ENCODE results near the gene BARX2. TPM values are rescaled to one million over a fixed set of nuclear protein-coding genes. Genes with fewer than 3 reads are reported as not detected.

Gene BARX2
- total RNA-seq, 3 donors from 2014 or later (not counting 1 experiment from before 2014, with no cell fraction given), result not detected

DNA sequence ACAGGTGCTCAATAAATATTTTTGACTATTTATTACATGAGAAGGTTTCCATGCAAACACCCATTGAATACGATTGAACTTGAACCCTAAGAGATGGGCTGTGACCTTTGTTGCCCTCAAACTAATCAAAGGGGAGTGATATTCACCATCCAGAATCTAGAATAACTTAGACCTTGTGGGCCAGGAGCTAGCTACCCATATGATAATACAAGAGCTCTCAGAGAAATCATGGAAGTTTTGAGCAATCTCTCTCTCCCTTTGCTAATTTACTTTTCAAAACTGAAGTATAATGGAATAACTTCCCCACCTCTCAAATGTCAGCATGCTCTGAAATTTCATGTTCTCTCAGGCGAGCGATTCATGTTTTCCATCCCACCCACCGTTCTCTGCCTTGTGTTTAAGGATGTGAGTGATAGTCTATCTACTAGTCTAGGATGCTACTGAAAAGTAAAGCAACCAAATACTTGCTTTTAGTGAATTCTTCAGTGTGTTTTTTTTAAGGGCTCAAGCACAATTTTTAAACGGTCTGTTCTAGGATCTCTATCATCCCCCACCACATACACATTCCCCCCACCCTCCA lies 33.3 kb downstream of the BARX2 start:
- 83% methylated on average over 3 of the region's 5 CpGs for WGBS (ENCODE audit: insufficient coverage)
- Histone ChIP-seq H3K9me3 (ENCODE audit: control insufficient read depth, insufficient read depth, low read length) (no peaks in the 10 kb centered on the region), H3K4me3 (ENCODE audit: low read length) (no peak overlapping the region), H3K27me3 (ENCODE audit: control insufficient read depth, insufficient read depth, low read length) (no peaks in the 10 kb centered on the region), H3K36me3 (ENCODE audit: control insufficient read depth, insufficient read depth, low read length) (no peaks in the 10 kb centered on the region), H3K27ac (ENCODE audit: low read length) (no peak overlapping the region), H3K4me1 (ENCODE audit: control insufficient read depth, insufficient read depth, low read length) (no peaks in the 10 kb centered on the region)
- intact Hi-C loops (cut with micrococcal nuclease), result no loop called here
- H3K36me3 Mint-ChIP-seq, result no peaks in the 10 kb centered on the region
- no peak for ATAC-seq
- H3K27ac Mint-ChIP-seq, result no peak overlapping the region
- H3K4me1 Mint-ChIP-seq, result no peaks in the 10 kb centered on the region
- no peaks in the 10 kb centered on the region for H3K9me3 Mint-ChIP-seq
- H3K4me3 Mint-ChIP-seq, result no peak overlapping the region
- H3K27me3 Mint-ChIP-seq (ENCODE audit: low read depth in 2 of 2), result peaks cover 5 to 29% of the 10 kb centered on the region in 2 donors
- no peak for DNase-seq
- TF ChIP-seq, protein P1, sequence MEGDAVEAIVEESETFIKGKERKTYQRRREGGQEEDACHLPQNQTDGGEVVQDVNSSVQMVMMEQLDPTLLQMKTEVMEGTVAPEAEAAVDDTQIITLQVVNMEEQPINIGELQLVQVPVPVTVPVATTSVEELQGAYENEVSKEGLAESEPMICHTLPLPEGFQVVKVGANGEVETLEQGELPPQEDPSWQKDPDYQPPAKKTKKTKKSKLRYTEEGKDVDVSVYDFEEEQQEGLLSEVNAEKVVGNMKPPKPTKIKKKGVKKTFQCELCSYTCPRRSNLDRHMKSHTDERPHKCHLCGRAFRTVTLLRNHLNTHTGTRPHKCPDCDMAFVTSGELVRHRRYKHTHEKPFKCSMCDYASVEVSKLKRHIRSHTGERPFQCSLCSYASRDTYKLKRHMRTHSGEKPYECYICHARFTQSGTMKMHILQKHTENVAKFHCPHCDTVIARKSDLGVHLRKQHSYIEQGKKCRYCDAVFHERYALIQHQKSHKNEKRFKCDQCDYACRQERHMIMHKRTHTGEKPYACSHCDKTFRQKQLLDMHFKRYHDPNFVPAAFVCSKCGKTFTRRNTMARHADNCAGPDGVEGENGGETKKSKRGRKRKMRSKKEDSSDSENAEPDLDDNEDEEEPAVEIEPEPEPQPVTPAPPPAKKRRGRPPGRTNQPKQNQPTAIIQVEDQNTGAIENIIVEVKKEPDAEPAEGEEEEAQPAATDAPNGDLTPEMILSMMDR (IDR thresholded peaks at IDR 0.05), result no peak

DNA sequence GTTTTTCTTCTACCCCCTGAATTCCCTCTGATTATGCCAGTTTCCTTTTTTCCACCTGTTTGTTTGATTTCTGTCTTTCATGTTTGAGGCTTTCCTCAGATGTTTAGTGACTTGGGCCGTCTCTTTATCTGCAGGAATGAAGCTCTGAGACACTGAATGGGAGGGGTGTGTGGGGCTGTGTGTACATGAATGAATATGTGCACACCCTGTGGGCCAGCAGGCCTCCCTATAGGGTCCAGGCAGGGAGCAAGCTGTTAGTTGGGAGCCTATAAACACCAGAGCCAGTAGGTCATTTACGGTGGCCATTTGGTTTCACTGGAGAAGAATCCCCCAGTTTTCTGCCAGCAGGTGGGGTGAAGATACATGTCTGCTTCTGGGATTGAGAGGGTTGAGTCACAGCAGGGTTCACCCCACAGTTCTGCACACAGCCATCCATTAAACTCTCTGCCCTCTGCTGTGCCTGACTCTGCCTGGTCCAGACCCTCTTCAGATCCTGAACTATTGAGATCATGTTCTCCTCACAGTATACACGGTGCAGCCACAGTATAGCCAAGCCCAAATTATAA lies 34.8 kb downstream of the BARX2 start:
- no peak overlapping the region for H3K27ac ChIP-seq (ENCODE audit: low read length)

DNA sequence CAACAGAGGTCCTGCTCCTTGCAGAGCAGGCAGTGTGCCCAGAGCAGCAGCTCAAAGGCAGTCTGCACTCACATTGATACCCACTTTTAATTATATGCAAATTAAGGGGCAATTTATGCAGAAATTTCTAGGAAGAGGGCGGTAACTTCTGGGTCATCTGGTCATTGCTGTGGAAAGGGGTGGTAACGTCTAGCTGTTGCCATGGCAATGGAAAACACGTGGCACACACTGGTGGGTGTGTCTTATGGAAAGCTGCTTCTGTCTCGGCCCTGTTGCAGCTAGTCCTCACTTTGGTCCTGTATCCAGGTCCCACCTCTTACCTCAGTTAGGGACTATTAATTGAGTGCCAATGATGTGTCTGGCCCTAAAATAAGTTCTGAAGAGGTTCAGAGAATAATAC lies 36.8 kb downstream of the BARX2 start:
- no peak overlapping the region for H3K27ac Mint-ChIP-seq
- Histone ChIP-seq H3K4me3 (ENCODE audit: low read length) (no peak overlapping the region), H3K27me3 (ENCODE audit: control insufficient read depth, insufficient read depth, low read length) (no peaks in the 10 kb centered on the region), H3K4me1 (ENCODE audit: control insufficient read depth, insufficient read depth, low read length) (no peaks in the 10 kb centered on the region), H3K9me3 (ENCODE audit: control insufficient read depth, insufficient read depth, low read length) (no peaks in the 10 kb centered on the region), H3K36me3 (ENCODE audit: control insufficient read depth, insufficient read depth, low read length) (no peaks in the 10 kb centered on the region), H3K27ac (ENCODE audit: low read length) (no peak overlapping the region)
- H3K9me3 Mint-ChIP-seq, result no peaks in the 10 kb centered on the region
- no peak overlapping the region for H3K4me3 Mint-ChIP-seq
- peaks cover 2 to 3% of the 10 kb centered on the region in 2 donors for H3K27me3 Mint-ChIP-seq (ENCODE audit: low read depth in 2 of 2)
- ATAC-seq (no peak), DNase-seq (no peak)
- H3K36me3 Mint-ChIP-seq, result no peaks in the 10 kb centered on the region
- intact Hi-C loops (cut with micrococcal nuclease), result no loop called here
- TF ChIP-seq, protein P1 (IDR thresholded peaks at IDR 0.05), result no peak
- no peaks in the 10 kb centered on the region for H3K4me1 Mint-ChIP-seq
- 66% methylated on average over 4 of the region's 4 CpGs for WGBS (ENCODE audit: insufficient coverage)

More for the DNA sequence above, 34.8 kb downstream of the BARX2 start:
- no peaks in the 10 kb centered on the region for H3K9me3 Mint-ChIP-seq
- no peak overlapping the region for H3K4me3 Mint-ChIP-seq
- no peaks in the 10 kb centered on the region for H3K4me1 ChIP-seq (ENCODE audit: control insufficient read depth, insufficient read depth, low read length)
- TF ChIP-seq, protein P1 (IDR thresholded peaks at IDR 0.05), result no peak
- no peaks in the 10 kb centered on the region for H3K36me3 ChIP-seq (ENCODE audit: control insufficient read depth, insufficient read depth, low read length)
- H3K27me3 Mint-ChIP-seq (ENCODE audit: low read depth in 2 of 2), result peaks cover 5 to 18% of the 10 kb centered on the region in 2 donors
- no peak overlapping the region for H3K4me3 ChIP-seq (ENCODE audit: low read length)
- no peaks in the 10 kb centered on the region for H3K27me3 ChIP-seq (ENCODE audit: control insufficient read depth, insufficient read depth, low read length)
- H3K4me1 Mint-ChIP-seq, result no peaks in the 10 kb centered on the region
- intact Hi-C loops (cut with micrococcal nuclease), result no loop called here
- H3K36me3 Mint-ChIP-seq, result no peaks in the 10 kb centered on the region
- no peak for ATAC-seq
- no peaks in the 10 kb centered on the region for H3K9me3 ChIP-seq (ENCODE audit: control insufficient read depth, insufficient read depth, low read length)
- WGBS (ENCODE audit: insufficient coverage), result 89% methylated on average over 3 of the region's 3 CpGs
- no peak for DNase-seq
- no peak overlapping the region for H3K27ac Mint-ChIP-seq

Measured in natural killer cell (primary cell).